Stimulated activated CD8-positive, alpha-beta memory T cell treated with anti-CD3 and anti-CD28 coated beads, Interleukin-15, amount 100 ng/mL, for 4 hours (primary cell): Measurements from ENCODE around the gene ACTL6B.
A peak's percentile ranks its signal among the peaks of the same experiment; 100 is the strongest.
"Not testable (repeated sequence)": the region's sequence is repeated elsewhere in the genome, so short reads cannot be mapped to it uniquely, and the experiment has no call there.

Experiments
- DNase-seq, 2 donors: peaks; one replicate each; pipeline ENCODE4 v3.0.0-alpha.2; 2020; ENCODE audit warnings: low read depth in 2 of 2

The ACTL6B gene

DNA sequence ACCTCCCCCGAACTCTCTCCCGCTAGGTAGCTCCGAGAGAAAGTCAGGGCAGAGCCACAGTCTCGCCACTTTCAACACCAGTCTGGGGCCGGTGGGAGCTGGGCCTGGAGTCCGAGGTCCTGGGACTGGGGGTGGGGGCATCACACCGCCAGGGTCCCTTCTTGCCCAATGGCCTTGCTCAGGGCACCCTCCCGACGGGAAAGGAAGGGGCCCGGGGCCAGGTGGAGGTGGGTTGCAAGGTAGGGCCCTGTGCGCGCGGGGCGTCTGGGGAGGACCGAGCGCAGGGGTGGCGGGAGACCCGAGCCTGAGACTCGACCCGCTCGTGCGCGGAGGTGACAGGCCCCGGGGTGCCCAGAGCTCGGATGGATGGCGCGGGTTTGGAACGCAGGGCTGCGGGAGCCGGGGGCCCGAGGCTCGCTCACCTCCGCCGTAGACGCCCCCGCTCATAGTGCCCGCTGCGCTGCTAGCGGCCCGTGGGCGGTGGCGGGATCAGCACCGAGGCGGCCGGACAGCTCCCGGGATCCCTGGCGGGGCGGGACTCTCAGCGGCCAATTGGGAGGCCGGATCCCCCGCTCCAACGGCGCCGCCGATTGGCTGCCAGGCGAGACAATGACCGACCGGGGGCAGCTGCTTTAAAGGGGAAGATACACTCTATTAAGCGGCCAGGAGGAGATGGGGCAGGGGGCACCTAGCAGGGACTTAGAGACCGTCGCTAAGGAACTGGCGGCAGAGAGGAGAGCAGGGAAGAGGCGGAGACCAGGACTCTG is at the start of gene ACTL6B:
ACTL6B (minus strand) TSS at position 541 of the 767 bp plus-strand sequence; CDS start at position 447, 94 bp downstream.
- no peak for DNase-seq

DNA sequence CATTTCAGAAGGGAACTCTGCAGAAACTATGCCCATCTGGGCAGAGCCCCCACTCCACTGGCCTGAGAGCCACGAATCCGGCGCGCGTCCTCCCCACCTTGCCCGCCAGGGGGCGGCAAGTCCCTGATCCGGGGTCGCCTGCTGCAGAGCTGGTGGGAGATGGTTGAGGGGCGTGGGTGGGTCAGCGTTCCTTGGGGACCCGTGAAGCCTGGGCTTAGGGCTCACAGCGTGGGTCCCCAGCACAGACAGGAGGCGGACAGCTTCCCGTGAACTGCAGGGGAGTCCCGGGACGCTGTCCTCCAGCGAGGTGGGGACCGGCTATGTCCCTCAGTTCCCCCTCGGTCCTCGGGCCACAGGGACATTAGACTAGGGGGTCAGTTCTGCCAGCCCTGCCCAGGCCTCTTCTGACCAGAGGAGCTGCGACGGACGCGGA is 49.1 kb upstream of the ACTL6B start:
- DNase-seq = peak; percentile 54 to 57

DNA sequence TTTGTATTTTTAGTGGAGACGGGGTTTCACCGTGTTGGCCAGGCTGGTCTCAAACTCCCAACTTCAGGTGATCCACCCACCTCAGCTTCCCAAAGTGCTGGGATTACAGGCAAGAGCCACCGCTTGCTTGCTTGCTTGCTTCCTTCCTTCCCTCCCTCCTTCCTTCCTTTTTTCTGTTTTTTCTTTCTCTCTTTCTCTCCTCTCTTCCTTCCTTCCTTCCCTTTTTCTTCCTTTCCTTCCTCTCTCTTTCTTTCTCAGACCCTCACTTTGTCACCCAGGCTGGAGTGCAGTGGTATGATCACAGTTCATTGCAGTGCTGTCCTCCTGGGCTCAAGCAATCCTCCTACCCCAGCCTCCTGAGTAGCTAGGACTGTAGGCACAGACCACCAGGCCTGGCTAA is 44.8 kb upstream of the ACTL6B start:
- not testable (repeated sequence) for DNase-seq

DNA sequence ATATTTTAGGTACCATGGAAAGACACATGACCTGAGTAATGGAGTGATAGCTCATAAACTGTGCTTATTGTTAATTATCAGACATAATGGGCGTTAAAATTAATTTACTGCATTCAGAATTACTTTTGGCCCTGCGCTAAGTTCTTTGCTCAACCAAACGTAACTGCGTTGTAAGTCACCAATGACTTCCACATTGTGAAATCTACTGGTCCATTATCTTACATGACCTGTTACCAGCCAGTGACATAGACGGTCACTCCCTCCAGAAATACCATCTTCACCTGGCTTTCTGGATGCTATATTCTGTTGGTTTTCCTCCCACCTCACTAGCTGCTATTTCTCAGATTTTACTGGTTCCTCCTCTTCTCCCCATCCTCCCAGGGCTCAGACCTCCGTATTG is 42.8 kb upstream of the ACTL6B start:
- no peak for DNase-seq

DNA sequence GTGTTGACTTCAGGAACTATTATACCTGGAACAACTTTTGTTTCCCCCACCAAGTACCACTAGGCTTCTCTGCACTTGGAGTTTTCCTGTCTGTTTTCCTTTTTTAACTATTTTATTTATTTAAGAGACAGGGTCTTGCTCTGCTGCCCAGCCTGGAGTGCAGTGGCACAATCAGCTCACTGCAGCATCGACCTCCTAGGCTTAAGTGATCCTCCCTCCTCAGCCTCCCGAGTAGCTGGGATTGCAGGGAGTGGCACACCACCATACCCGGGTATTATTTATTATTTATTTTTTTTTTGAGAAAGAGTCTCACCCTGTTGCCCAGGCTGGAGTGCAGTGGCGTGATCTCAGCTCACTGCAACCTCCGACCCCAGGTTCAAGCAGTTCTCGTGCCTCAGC is 39.9 kb upstream of the ACTL6B start:
- DNase-seq = no peak

DNA sequence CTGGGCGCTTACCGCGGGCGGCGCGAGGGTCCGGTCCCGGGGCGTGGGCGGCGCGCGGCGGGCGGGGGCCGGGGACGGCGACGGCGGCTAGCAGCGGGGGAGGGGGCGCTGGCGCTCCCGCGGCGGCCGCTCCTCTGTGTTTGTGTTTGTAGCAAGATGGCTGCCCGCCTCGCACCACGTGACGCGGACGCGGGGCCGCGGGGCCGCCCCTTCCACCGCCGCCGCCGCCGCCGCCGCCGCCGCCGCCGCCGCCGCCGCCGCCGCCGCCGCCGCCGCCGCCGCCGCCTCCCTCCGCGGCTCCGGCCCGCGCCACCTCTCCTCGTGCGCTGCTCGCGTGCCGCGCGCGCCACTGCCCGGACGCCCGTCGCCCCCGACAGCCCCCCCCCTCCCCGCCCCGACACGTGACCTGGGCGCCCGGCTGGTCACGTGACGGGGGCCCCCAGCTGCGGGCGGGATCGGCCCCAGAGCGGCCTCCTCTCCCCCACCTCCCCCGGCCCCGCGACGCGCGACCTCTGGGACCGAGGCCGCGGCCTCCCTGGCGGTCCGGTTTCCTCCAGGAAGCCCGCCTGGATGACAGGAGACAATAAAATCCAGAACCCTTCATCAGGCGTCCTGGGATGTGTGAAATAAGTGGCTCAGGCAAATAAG is 38.0 kb upstream of the ACTL6B start, which contains the start of gene GIGYF1:
GIGYF1 (minus strand) TSS at position 153 of the 648 bp plus-strand sequence. CDS start 6,012 bp downstream, outside the sequence.
- peak in 1 of 2 donors; percentile 46 for DNase-seq

DNA sequence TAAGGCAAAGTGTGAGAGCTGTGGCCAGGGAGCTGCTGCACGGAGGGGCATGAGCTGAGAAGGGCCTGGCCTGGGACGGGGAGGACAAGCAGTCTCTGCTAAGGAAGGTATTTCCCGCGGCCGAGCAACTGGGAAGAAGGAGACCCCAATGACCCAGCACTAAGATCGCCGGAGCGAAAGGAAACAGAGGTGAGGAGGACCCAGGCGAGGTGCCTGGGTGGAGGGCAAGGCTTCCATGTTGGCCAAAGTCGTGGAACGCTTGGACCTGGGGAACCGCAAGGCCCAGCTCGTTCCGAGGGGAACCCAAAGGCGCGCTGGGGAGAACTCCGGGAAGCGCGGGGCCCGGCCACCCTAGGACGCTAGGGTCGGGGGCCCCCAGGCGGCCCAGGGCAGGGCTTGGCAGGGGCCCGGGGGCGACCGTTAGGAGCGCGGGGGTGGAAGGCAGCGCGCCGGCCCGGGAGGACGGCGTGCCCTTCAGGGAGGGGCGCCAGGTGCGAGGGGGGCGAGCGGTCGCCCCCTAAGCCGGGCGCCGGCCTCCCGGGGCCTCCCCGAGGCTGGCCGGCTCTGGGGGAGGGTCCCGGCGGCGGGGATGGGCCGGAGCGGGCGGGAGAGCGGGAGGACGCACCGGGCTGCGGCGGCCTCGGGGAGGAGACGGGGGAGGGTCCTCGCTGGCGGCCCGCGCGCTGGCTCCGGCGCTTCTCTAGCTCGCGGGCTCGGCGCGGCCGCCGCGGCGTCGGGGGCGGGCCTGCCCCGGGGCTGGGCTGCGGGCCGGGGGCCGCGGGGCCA is 37.3 kb upstream of the ACTL6B start:
- no peak for DNase-seq

DNA sequence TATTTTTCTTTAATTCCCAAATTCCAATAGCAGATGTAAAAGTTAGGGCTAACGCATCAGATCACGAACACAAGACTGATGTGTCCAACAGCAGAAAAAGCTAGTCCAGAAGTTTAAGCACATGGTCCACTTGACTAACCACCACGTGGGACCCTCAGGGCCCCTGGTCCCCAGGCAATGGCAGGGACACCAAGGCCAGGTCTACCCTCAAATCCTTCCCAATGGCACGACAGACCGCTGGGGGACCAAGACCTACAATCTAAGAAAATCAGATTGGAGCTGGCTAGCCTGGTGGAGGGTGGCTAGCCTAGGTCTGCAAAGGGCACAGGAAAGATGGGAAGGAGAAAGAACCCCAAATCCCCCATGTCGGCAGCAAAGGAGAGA is 36.3 kb upstream of the ACTL6B start:
- no peak for DNase-seq

DNA sequence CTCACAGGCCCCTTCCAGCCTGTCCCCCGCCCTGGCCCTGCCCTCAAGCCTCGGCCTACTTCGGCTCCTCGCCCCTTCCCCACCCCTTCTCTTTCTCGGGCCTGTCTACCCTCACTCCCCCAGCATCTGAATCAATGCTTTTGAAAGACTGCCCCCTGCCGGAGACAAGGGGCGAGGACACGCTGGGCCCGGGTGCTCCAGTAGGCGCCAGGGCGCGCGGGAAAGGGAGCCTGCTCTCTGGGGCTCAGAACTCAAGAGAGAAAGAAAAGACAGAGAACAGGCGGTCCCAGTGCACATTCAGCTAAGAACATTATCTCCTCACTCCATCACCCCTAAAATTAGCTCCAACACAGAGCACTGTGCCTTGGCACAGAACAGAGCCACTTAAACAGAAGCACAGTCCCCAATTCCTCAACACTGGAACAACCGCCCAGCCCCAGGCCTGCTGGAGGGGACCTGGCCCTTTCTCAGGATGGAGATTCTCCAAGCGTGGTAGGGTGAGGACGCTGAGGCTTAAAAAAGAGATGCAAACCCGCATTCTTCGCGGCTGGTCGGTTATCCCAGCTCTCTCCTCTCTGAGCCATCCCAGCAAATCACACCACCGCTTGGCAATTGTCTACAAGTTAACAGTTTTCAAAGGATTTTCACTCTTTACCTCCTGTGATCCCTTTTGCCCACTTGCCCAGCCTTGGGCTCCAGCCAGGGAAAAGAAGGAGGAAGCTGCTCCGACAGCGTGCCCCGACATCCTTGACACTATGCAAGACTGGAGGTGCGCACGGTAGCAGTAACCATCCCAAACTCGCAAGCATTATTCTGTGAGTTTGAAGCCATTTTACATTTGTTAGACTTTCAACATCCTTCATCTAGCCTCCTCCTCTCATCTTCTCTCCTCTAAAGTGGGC is 35.7 kb upstream of the ACTL6B start:
- DNase-seq = peak; percentile 47 to 59

DNA sequence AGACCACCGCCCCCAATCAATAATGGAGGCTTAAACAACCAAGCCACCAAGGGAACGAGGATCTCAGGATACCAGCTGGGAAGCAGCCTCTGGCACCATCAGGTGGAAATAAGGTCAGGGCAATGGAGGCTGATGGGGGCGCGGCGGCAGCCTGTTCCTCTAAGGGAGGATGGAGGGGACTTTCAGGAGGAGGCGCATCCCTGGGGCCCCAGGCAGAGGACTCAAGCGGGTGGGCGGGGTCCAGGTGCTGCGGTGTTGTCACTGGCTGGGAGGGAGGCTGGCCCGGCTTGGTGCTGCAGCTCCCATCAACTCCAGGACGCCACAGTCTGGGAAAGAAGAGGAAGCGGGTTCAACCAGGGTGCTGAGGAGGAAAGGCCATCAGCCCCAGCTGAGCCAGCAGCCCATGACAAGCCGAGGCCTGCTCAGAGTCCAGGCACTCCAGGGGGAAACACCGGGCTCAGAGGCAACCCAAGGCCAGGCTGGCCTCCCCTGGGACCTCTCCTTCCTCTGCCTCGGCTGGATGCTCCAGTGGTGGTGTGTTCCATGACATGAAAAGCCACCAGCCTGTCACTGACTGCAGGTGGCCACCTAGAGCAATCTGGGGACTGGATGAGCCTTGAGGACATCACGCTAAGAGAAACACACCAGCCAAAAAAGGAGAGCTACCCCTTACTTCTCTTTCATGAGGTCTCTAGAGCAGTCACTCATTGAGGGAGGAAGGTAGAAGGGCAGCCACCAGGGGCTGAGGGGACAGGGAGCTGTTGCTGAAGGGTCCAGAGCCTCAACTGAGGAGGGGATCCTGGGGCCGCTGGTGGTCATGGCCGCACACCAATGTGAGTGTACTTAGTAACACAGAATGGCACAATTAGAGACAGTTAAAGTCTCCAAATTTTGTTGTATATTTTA is 33.2 kb upstream of the ACTL6B start:
- DNase-seq = no peak

DNA sequence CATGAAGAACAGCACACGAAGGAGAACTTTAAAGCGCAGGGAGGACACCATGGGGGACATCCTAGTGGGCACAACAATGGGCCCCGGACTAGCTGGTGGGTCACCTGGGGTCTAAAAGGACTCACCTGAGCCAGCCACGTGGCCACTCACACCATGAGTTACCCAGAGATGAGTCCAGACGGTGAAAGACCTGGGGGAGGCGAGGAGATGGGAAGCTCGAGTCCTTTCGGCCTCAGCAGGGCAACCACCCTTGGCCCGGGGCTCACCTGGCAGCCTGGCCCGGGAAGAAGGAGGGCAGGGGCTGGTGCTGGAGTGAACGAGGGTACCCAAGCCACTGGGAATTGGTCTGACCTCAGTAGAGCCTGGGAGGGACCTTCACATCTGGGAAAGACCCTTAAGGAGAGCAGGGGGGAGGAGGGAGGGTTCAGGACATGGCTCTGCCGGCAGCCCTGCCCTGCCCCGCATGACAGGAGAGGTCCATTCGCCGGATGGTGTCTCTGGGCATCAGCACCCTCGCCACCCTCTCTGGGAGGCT is 32.1 kb upstream of the ACTL6B start:
- no peak for DNase-seq

DNA sequence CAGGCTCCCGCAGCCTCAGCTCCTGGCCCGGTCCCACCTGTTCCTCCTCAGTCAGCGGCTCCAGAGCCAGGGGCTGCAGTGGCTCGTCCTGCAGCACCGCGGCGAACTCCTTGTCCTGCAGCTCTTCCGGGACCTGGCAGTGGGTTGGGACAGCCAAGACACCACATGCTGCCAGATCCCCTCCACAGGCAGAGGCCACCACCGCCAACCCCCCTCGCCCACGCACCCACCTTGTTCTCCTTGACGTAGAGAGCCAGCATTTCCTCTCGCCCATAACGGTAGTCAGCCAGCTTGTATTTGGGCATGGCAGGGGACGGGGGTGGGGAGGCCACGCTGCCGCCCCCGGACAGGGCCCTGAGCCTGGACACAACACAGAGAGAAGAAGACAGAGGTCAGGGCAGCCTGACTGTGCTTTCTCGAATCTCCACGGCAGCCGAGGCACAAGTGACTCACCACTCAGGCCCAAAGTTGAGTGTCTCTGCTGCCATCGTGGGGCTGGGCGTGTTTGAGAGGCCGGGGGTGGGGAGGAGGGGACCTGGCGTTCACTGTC is 31.6 kb upstream of the ACTL6B start:
- DNase-seq = no peak

DNA sequence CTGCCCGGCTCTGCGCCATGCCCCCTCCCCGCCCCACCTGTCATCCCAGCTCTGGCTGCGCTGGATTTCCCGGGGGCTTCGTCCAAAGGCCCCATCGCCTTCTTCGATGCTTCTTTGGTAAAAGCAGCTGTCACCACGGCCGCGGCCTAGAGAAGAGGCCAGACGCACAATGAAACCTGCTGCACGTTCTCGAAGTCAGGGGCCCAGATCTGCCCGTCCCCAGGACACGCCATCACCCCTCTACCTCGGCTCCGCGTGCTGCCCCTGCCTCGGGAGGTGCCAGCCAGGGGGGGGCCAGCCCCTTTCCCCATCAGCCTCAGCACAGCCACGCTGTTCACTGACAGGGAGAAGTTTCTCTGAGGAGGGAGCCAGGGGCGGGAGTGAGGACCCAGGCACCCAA is 31.0 kb upstream of the ACTL6B start:
- no peak for DNase-seq

DNA sequence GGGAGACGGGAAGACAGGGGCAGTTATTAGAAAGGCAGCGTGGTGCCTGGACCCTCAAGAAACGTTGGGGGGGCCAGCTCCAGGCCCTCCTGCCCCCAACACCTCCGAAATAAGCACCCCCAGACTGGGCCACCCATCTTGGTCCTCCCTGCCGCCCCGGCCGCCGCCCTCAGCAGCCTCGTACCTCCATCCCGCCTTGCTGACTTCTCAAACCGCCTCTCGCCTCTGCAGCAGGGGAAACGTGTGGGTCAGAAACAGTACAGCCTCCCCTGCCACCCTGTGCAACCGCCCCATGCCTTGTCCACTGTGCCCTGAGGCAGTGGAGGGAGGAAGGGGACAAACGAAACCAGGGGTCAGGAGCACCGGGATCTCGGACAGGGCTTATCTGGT is 30.6 kb upstream of the ACTL6B start:
- no peak for DNase-seq

DNA sequence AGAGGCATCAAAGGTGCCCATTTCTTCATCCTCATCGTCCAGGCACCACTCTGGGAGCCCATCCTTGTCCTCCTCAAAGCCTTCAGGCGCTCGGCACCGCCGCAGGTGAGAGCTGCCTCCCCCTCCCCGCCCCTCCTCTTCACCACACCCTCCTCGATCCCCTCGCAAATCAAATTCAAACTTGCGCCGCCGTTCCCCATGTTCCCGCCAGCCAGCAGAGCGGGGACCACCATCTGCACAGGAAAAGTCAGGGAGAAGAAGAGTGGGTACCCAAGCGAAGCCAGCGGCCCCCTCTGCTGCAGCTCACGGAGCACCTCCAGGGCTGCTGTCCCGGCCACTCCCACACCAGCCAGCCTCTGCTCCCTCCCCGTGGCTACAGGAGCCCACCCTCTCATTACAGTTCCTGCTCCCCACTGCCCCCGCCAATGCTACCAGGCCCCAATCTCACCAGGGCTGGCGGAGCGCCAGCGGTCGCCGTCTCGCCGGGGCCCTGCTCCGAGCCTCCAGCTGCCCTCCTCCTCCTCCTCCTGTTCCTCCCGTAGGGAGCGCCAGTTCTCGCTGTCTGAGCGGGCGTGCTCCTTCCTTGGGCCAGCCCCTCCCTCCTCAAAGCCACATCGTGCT is 30.1 kb upstream of the ACTL6B start:
- no peak for DNase-seq

DNA sequence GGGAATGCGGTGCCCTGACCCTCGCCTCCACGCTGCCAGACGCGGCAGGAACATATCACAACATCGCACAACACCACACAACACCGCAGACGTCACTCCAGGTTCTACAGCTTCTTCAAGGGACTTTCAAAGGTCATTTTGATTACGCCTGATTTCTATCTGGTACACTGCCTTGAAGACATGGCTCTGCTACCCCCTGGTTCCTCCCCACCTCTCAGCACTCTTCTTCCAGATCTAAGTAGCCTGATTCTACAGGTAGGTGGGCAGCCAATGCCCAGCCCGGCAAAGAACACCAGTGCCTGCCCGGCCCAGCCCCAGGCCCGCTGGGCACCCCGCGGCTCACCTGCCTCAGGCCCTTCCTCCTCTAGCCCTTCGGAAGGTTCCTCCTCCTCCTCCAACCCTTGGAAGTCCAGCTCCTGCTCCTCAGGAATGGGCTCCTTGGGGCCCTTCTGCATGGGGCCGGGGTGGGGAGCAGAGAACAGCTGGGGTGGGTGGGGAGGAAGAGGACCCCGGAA is 29.4 kb upstream of the ACTL6B start:
- no peak for DNase-seq

DNA sequence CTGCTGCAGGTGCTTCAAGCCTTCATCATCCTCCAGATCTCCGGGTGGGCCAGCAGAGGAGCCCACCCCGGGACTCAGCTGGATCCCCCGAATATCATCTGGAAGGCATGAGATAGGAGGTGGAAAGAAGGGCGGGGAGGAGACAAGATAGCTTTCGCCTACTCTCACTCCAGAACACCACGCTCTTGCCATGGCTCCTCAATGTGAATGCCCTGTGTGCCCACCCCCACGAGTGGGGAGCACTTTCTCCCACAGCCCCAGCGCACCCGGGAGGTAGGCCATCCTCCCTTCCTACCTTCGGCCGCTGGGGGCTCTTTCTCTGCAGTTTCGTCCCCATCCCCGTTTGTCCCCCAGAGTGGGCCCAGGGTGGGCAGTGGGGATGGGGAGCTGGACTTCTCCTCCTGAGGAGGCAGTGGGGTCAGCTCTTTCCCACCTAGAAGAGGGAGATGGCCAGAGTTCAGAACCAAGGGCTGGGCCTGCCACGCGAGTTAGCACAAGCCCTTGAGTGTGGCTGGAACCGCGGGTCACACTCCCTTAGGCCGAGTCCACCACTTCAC is 28.9 kb upstream of the ACTL6B start:
- no peak for DNase-seq

DNA sequence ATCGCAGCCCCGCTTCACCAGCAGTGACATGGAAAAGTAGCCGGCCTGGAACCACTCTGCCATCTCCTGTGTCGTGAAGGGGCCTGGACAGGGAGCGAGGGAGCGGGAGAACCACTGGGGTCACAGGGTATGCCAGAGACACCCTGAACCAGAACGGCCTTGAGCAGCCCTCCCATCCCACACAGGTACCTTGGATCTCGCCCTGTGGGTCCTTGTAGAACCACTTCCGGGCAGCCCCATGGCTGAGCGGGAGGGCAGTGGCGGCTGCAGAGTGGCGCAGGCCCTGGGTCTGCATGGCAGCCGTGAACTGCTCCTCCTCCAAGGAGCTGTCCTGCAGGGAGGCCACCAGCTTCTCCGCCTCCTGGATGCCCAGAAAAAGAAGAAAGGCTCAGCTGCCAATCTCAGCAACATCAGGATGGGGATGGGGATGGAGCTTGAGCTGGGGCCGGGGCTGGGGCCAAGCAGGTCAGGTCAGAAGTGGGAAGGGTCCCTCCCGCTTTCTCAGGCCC is 28.3 kb upstream of the ACTL6B start:
- no peak for DNase-seq
